ENCODE measurements around the gene RIPK4.

DNA sequence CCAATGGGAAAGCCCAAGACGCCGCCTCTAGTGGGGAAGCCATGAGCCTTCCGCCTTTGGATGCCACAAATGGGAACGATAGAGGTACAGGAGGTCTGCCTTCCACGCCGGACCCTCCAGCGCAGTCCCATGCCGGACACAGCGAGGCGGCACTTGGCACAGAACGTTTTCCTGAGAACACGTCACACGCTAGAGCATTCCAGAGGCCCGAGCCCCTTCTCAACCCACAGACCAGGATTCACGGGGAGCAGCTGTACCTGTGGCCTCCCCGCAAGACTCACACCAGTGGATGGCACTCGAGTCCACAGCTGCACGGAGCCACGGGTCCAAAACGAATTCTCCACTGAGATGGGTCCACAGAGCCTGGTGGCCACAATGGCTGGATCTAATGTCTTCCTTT lies 31.5 kb upstream of the RIPK4 start:
- TF ChIP-seq, protein P1, sequence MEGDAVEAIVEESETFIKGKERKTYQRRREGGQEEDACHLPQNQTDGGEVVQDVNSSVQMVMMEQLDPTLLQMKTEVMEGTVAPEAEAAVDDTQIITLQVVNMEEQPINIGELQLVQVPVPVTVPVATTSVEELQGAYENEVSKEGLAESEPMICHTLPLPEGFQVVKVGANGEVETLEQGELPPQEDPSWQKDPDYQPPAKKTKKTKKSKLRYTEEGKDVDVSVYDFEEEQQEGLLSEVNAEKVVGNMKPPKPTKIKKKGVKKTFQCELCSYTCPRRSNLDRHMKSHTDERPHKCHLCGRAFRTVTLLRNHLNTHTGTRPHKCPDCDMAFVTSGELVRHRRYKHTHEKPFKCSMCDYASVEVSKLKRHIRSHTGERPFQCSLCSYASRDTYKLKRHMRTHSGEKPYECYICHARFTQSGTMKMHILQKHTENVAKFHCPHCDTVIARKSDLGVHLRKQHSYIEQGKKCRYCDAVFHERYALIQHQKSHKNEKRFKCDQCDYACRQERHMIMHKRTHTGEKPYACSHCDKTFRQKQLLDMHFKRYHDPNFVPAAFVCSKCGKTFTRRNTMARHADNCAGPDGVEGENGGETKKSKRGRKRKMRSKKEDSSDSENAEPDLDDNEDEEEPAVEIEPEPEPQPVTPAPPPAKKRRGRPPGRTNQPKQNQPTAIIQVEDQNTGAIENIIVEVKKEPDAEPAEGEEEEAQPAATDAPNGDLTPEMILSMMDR (conservative IDR thresholded peaks at IDR 0.05): no peak
- TF ChIP-seq ZFX (IDR thresholded peaks at IDR 0.05): no peak
